Dedifferentiated amniotic fluid mesenchymal stem cell (primary cell): ENCODE measurements around the gene ARHGEF11.
A peak's percentile ranks its signal among the peaks of the same experiment; 100 is the strongest.

Experiments
- DNase-seq: peaks from one replicate; pipeline ENCODE4 v3.0.0-alpha.2; 2016; ENCODE audit errors: extremely low spot score

The ARHGEF11 gene

GRCh38 chr1:156910309-156910782 lies 135.2 kb downstream of the ARHGEF11 start:
- no peak for DNase-seq

GRCh38 chr1:156909671-156910070 lies 135.9 kb downstream of the ARHGEF11 start:
- no peak for DNase-seq

GRCh38 chr1:156908955-156909354 lies 136.6 kb downstream of the ARHGEF11 start:
- DNase-seq, result no peak

- no peak for DNase-seq
Measured at GRCh38 chr1:156908541-156908940, 137.0 kb downstream of the ARHGEF11 start.

GRCh38 chr1:156906206-156906906 lies 139.2 kb downstream of the ARHGEF11 start:
- no peak for DNase-seq

GRCh38 chr1:156905651-156906050 lies 139.9 kb downstream of the ARHGEF11 start:
- DNase-seq, result no peak

- no peak for DNase-seq
Measured at GRCh38 chr1:156905176-156905575, 140.4 kb downstream of the ARHGEF11 start.

GRCh38 chr1:156904187-156904959 lies 141.2 kb downstream of the ARHGEF11 start:
- DNase-seq, result no peak

GRCh38 chr1:156903328-156904091 lies 142.0 kb downstream of the ARHGEF11 start:
- no peak for DNase-seq

- no peak for DNase-seq
Measured at GRCh38 chr1:156901966-156902915, 143.3 kb downstream of the ARHGEF11 start.

- DNase-seq, result no peak
Measured at GRCh38 chr1:156901590-156901900, 144.0 kb downstream of the ARHGEF11 start.

GRCh38 chr1:156900896-156901589 lies 144.5 kb downstream of the ARHGEF11 start:
- DNase-seq, result no peak

- no peak for DNase-seq
Measured at GRCh38 chr1:156899956-156900718, 145.4 kb downstream of the ARHGEF11 start.

- DNase-seq, result no peak
Measured at GRCh38 chr1:156898971-156899664, 146.4 kb downstream of the ARHGEF11 start.

- no peak for DNase-seq
Measured at GRCh38 chr1:156898161-156898566, 147.4 kb downstream of the ARHGEF11 start.

- peak; percentile 26 for DNase-seq
Measured at GRCh38 chr1:156897078-156897825, 148.3 kb downstream of the ARHGEF11 start.

- peak; percentile 33 for DNase-seq
Measured at GRCh38 chr1:156896490-156897033, 149.0 kb downstream of the ARHGEF11 start.

GRCh38 chr1:156895927-156896326 lies 149.6 kb downstream of the ARHGEF11 start:
- no peak for DNase-seq
